Prostate gland (tissue), 2 donors: ENCODE results near the gene IL36RN. TPM values are rescaled to one million over a fixed set of nuclear protein-coding genes. Genes with fewer than 3 reads are reported as not detected.

Source experiments
- DNase-seq: peaks from one replicate; pipeline ENCODE4 v3.0.0-alpha.2; 2019; ENCODE audit warnings: low spot score
- H3K27ac ChIP-seq, 2 donors: fragments of 200-600 bp; sonication (generic); 2 replicates each; pipeline ENCODE4 v1.5.1; 2017 to 2019
- H3K27me3 ChIP-seq: fragments of 200-600 bp; sonication (generic); replicated peaks from 2 replicates; pipeline ENCODE4 v1.5.1; 2019; ENCODE audit not compliant: insufficient read depth
- H3K36me3 ChIP-seq, 2 donors: fragments of 200-600 bp; sonication (generic); 1 replicate in 1 of 2; 2 replicates in 1 of 2; pipeline versions ENCODE4 v1.5.1 to v1.8.1; 2017 to 2019
- H3K4me1 ChIP-seq: fragments of 200-600 bp; sonication (generic); replicated peaks from 2 replicates; pipeline ENCODE4 v1.5.1; 2019
- H3K4me3 ChIP-seq, 2 donors: fragments of 200-600 bp; sonication (generic); 2 replicates each; pipeline ENCODE4 v1.5.1; 2017 to 2019
- H3K9me3 ChIP-seq: fragments of 200-600 bp; sonication (generic); 2 replicates; pipeline ENCODE4 v1.5.1; 2017
- POLR2A ChIP-seq: fragments of 450-650 bp; IDR thresholded peaks from one replicate; pipeline ENCODE4 v1.6.1; 2016; ENCODE audit warnings: antibody characterized with exemption, mild to moderate bottlenecking
- POLR2AphosphoS5 ChIP-seq: sonication (generic); formaldehyde crosslinking; IDR thresholded peaks from one replicate; pipeline ENCODE4 v1.6.1; 2017; ENCODE audit warnings: antibody characterized with exemption
- WGBS: methylation state at CpG from one replicate; pipeline ENCODE4 v1.1.5; 2018; 5-methylcytosine and 5-hydroxymethylcytosine counted together
- intact Hi-C: fragments of 100-400 bp; cut with DNase I; formaldehyde crosslinking; loops from one replicate; pipeline ENCODE4 v1.14.2; 2022
- total RNA-seq, 2 donors: library from RNA; depleted of rRNA; stranded (reverse); fragments of >200 nt; gene quantifications; one replicate each; pipeline ENCODE4 v1.1.0, GENCODE V29; 2016
- TF ChIP-seq, protein P1 (sequence below), 4 experiments: fragments of 200-600 bp in 2 of 4; fragments of 450-650 bp in 2 of 4; sonication (generic) in 2 of 4; IDR thresholded peaks; 1 replicate in 3 of 4; 2 replicates in 1 of 4; pipeline ENCODE4 v1.5.1; 2016 to 2019; ENCODE audit warnings: antibody characterized with exemption in 4 of 4, mild to moderate bottlenecking in 2 of 4, moderate library complexity in 2 of 4

Gene IL36RN
- total RNA-seq, 2 donors from 2014 or later: not detected

DNA sequence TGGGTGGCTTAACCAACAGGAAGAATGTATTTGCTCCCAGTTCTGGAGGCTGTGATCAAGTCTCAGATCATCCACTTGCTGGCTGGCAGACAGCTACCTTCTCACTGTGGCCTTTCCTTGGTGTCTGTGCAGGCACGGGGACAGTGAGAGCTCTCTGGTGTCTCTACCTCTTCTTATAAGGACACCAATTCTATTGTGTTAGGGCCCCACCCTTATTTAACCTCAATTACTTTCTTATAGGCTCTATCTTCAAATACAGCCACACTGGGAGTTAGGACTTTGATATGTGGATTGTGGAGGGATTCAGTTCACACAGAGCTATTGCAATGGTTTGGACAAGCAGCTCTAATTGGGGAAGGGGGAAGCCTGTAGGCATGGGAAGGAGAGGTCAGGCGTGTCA is 43.1 kb downstream of the IL36RN start:
- TF ChIP-seq, protein P1, sequence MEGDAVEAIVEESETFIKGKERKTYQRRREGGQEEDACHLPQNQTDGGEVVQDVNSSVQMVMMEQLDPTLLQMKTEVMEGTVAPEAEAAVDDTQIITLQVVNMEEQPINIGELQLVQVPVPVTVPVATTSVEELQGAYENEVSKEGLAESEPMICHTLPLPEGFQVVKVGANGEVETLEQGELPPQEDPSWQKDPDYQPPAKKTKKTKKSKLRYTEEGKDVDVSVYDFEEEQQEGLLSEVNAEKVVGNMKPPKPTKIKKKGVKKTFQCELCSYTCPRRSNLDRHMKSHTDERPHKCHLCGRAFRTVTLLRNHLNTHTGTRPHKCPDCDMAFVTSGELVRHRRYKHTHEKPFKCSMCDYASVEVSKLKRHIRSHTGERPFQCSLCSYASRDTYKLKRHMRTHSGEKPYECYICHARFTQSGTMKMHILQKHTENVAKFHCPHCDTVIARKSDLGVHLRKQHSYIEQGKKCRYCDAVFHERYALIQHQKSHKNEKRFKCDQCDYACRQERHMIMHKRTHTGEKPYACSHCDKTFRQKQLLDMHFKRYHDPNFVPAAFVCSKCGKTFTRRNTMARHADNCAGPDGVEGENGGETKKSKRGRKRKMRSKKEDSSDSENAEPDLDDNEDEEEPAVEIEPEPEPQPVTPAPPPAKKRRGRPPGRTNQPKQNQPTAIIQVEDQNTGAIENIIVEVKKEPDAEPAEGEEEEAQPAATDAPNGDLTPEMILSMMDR (IDR thresholded peaks at IDR 0.05): no peak
- TF ChIP-seq POLR2A: no peak
- no peak for TF ChIP-seq POLR2AphosphoS5
- H3K9me3 ChIP-seq: no peaks in the 10 kb centered on the region
- H3K4me1 ChIP-seq: no peaks in the 10 kb centered on the region
- H3K36me3 ChIP-seq: no peaks in the 10 kb centered on the region
- WGBS: 73% methylated on average over 2 of the region's 2 CpGs
- no peak overlapping the region for H3K4me3 ChIP-seq
- no peak overlapping the region for H3K27ac ChIP-seq
- DNase-seq: no peak
- no peaks in the 10 kb centered on the region for H3K27me3 ChIP-seq
- intact Hi-C loops: no loop called here

DNA sequence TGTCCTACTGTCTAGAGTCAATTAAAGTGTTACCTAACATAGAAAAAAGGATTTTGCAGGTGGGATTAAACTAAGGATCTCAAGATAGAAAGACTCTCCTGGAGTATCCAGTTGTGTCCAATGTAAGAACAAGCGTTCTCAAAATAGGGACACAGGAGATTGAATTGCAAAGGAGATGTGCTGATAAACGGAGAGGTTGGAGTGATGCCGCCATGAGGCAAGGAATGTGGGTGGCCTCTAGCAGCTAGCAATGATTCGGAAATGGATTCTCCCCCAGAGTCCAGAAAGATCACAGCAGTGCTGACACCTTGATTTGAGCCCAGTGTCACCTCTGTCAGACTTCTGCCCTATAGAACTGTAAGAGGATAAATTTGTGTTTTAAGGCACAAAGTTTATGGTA is 44.3 kb downstream of the IL36RN start:
- 93% methylated on average over 4 of the region's 4 CpGs for WGBS
- no peak for TF ChIP-seq POLR2A
- TF ChIP-seq, protein P1 (IDR thresholded peaks at IDR 0.05): no peak
- no peak for TF ChIP-seq POLR2AphosphoS5
- no peak overlapping the region for H3K4me3 ChIP-seq
- H3K4me1 ChIP-seq: no peaks in the 10 kb centered on the region
- no peak overlapping the region for H3K27ac ChIP-seq
- no peak for DNase-seq
- H3K36me3 ChIP-seq: no peaks in the 10 kb centered on the region
- intact Hi-C loops: no loop called here
- H3K27me3 ChIP-seq: no peaks in the 10 kb centered on the region
- H3K9me3 ChIP-seq: no peaks in the 10 kb centered on the region

DNA sequence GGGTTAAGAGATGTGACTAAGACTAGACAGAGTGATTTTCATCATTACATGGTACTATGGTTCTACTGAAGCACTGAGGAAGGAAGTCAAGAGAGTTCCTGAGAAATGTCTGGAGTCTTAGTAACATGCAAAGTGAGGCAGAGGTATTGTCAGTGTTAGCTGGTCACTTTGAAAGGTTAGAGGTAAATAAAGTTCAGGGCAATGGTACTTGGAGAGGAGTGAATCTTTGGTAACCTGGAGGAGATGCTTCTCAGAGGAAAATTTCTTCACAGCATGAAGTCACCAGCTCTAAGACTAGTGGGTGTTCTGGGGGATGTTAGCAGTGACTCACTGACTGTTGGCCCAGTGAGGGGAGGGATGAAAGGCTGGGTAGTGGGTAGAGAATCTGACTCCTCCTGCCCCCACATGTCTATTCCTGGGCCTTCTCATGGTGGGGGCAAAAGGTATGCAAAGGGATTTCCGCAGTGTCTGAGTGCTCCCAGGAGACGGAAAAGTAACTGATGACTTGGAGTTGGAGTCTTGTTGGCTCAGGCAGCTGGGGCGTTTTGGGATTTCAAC is 45.1 kb downstream of the IL36RN start:
- Histone ChIP-seq H3K36me3 (no peaks in the 10 kb centered on the region), H3K27ac (no peak overlapping the region), H3K4me3 (no peak overlapping the region), H3K4me1 (no peaks in the 10 kb centered on the region), H3K9me3 (no peaks in the 10 kb centered on the region), H3K27me3 (peaks cover 2% of the 10 kb centered on the region)
- 72% methylated on average over 3 of the region's 3 CpGs for WGBS
- intact Hi-C loops: no loop called here
- TF ChIP-seq POLR2A (no peak), POLR2AphosphoS5 (no peak)
- TF ChIP-seq, protein P1 (IDR thresholded peaks at IDR 0.05): no peak
- no peak for DNase-seq

DNA sequence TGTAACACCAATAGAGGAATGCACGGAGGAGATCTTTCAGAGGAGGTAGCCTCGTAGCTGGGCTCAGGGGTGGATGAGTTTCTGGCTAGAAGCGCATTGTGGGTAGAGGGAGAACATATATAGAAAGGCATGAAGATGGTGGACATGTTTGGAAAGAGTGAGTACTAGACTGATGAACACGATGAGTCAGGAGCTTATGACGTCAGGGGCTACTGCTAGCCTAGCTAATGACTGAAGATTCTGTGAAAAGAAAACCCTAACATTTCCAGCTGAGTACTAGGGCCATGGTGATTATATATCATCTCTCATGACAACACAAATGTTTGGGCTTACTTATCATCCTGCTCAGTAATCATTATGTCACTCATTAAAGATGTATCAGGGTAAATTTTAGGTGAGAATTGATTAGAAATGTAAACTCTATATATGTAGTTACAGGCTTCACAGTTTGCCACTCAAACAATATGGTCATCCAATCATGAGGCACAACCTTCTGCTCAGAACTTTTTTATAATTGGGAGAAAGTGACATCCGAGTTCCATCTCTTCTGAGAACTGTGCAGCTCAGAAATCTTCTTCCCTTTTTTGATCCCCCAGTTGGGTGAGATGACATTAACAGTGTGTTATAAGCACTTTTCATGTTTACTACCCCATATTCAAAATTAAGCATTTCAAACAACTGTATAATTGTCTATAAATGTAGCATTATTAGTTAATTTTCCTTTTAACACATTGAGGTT is 46.2 kb downstream of the IL36RN start:
- 72% methylated on average over 6 of the region's 6 CpGs for WGBS
- Histone ChIP-seq H3K4me3 (no peak overlapping the region), H3K9me3 (no peaks in the 10 kb centered on the region), H3K36me3 (no peaks in the 10 kb centered on the region), H3K4me1 (no peaks in the 10 kb centered on the region), H3K27me3 (peaks cover 2% of the 10 kb centered on the region), H3K27ac (no peak overlapping the region)
- intact Hi-C loops: no loop called here
- no peak for DNase-seq
- TF ChIP-seq, protein P1 (IDR thresholded peaks at IDR 0.05): no peak
- TF ChIP-seq POLR2AphosphoS5 (no peak), POLR2A (no peak)

DNA sequence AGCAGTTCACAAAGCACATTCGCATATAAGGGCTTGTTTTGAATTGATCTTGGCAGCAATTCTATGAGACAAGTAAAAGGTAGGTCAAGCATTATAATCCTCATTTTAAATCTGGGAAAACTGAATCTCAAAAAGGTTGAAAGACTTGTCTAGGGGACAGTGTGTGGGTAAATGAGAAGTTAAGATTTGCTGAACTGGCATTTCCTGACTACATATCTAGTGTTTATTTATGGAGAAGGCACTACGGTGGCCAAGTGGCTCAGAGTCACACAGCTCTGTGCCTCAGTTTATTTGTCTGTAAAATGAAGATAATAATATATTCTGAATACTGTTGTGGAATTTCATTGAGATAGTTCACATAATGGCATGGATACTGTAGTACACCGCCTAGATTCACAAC is 52.1 kb downstream of the IL36RN start:
- no peak for DNase-seq

More for the DNA sequence above, 52.1 kb downstream of the IL36RN start:
- 57% methylated on average over 3 of the region's 3 CpGs for WGBS
- Histone ChIP-seq H3K4me1 (no peaks in the 10 kb centered on the region), H3K4me3 (no peak overlapping the region), H3K27ac (no peak overlapping the region), H3K27me3 (peaks cover 2% of the 10 kb centered on the region), H3K36me3 (no peaks in the 10 kb centered on the region), H3K9me3 (no peaks in the 10 kb centered on the region)
- intact Hi-C loops: no loop called here
- TF ChIP-seq, protein P1 (IDR thresholded peaks at IDR 0.05): no peak
- TF ChIP-seq POLR2A (no peak), POLR2AphosphoS5 (no peak)
